Measurements from ENCODE around the gene TRPC4AP. TPM values are rescaled to one million over a fixed set of nuclear protein-coding genes. Genes with fewer than 3 reads are reported as not detected.

The TRPC4AP gene
- total and polyA plus RNA-seq, 11 donors: 21.2 to 51.8 (median 38.6) TPM

DNA sequence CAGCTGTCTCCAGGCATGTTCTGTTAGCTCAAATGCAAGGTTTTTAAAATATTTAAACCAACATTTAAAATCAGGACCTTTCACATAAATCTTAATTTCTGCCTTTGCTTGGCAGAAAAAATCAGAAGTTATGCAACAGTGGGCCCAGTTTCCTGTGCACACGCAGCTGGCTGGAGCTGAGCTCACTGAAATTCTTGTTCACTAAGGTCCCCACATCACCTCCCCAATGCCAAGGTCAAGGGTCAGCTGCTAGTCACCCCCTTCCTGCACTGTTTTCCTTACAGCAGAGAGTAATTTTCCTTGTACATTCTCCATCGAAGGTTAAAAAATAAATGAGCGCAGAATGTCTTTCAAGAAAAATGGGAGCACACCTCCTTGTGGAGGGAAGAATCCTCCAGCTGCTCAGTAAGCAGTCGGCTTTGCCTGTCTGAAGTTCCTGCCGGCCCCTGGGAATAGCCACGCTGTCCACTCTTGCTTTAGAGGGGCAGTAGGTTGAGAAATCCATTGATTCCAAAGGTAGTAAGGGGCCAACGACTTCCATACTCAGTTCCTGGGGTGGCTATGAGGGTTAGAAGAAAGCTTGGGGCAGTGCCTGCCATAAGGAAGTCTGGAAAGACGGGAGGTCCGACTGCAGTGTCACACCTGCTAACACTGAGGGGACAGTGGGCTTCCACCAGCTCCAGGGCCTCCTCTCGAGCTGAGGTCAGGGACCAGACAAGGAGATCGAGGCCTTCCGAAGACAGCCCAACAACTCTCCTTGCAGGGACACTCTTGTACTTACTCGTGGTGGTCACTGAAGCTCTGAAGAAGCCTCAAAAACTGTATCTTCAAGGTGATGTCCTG is 80.2 kb downstream of the TRPC4AP start:
- no peak overlapping the region for H3K4me3 ChIP-seq
- TF ChIP-seq, protein P1, sequence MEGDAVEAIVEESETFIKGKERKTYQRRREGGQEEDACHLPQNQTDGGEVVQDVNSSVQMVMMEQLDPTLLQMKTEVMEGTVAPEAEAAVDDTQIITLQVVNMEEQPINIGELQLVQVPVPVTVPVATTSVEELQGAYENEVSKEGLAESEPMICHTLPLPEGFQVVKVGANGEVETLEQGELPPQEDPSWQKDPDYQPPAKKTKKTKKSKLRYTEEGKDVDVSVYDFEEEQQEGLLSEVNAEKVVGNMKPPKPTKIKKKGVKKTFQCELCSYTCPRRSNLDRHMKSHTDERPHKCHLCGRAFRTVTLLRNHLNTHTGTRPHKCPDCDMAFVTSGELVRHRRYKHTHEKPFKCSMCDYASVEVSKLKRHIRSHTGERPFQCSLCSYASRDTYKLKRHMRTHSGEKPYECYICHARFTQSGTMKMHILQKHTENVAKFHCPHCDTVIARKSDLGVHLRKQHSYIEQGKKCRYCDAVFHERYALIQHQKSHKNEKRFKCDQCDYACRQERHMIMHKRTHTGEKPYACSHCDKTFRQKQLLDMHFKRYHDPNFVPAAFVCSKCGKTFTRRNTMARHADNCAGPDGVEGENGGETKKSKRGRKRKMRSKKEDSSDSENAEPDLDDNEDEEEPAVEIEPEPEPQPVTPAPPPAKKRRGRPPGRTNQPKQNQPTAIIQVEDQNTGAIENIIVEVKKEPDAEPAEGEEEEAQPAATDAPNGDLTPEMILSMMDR (IDR thresholded peaks at IDR 0.05): no peak
- TF ChIP-seq POLR2A (IDR thresholded peaks at IDR 0.05): no peak
- no peaks in the 10 kb centered on the region for H3K27me3 ChIP-seq
- H3K36me3 ChIP-seq: peaks cover 0 to 100% (median 98%) of the 10 kb centered on the region in 9 donors
- peaks cover 0 to 34% (median 2%) of the 10 kb centered on the region in 12 donors for H3K4me1 ChIP-seq
- DNase-seq: no peak
- H3K9me3 ChIP-seq: no peaks in the 10 kb centered on the region
- intact Hi-C loops (cut with DNase I): loop anchor here in 3 of 10 donors (5.0 to 10.0 kb wide), 3 partner anchors 72 to 155 kb away; partner anchors contain the start of gene GGT7 (in 1 of the 3)
- 78 to 84% (median 80%) methylated on average over 10 to 13 of the region's 13 CpGs for WGBS, 4 donors
- no peak for ATAC-seq
- H3K27ac ChIP-seq: peak overlapping the region in 5 of 12 donors; percentile 14 to 49 (median 34)

DNA sequence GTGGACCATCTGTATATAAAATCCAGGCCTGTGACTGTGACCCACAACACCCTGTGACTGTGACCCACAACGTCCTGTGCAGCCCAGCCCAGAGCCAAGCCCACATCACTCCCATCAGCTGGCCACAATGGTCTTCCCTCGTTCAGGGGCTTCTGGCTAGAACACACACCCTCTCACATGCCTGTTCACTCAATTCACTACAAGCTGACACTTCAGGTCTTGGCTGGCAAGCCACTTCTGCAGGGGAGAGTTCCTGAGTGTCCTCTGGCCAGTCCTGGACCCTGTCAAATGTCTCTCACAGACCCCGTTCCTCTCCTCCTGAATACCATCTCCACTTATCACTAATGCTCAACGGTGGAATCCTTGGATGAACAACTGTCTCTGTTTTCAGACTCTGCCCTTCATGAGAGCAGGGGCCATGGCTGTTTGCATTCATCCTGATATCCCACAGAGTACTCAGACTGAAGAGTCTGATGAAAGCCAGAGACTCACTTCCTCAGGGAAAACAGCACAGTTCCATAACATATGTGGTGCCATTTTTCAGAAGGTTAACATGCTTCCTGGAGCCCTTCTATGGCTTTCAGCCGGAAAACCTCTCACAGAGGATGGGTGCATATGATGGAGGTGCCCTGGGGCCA is 80.9 kb downstream of the TRPC4AP start:
- WGBS, 4 donors: 40 to 56% (median 50%) methylated on average over 5 of the region's 5 CpGs
- ATAC-seq (no peak), DNase-seq (no peak)
- no peak overlapping the region for H3K4me3 ChIP-seq
- H3K9me3 ChIP-seq: no peaks in the 10 kb centered on the region
- H3K27me3 ChIP-seq: no peaks in the 10 kb centered on the region
- intact Hi-C loops (cut with DNase I): loop anchor here in 3 of 10 donors (5.0 to 10.0 kb wide), 3 partner anchors 73 to 154 kb away; partner anchors contain the start of gene GGT7 (in 1 of the 3)
- H3K36me3 ChIP-seq: peaks cover 0 to 100% (median 98%) of the 10 kb centered on the region in 9 donors
- H3K4me1 ChIP-seq: peaks cover 0 to 31% (median 4%) of the 10 kb centered on the region in 12 donors
- peak overlapping the region in 3 of 12 donors; percentile 14 to 43 (median 18) for H3K27ac ChIP-seq
- no peak for TF ChIP-seq POLR2A (IDR thresholded peaks at IDR 0.05)
- TF ChIP-seq, protein P1 (IDR thresholded peaks at IDR 0.05): no peak

DNA sequence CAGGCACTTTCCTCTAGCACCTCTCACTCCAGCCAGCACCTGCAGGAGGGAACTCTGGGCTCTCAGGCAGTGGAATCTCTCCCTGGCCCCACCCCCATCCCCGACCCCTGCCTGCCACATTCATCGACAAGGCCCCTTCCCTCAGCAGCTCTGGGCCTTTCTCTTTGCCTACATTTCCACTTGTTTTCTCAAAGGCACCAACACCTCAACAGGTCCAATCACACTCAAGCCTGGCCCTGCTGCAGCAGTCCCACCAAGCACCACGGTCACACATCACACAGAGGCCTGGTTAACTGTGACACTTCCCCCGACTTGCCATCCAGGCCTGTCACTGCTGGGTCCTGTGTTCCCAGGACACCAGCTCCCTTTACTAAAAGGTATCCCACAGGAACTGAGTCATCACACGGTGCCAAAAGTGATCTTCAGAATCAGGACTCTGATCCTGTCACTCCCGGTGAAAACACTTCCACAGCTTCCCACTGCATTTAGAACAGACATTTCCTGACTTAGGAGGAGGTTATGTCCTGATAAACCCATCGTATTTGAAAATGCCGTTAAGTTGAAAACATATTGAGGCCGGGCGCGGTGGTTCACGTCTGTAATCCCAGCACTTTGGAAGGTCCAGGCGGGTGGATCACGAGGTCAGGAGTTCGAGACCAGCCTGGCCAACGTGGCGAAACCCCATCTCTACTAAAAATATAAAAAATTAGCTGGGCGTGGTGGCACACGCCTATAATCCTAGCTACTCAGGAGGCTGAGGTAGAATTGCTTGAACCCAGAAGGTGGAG is 82.0 kb downstream of the TRPC4AP start:
- peaks cover 0 to 100% (median 98%) of the 10 kb centered on the region in 9 donors for H3K36me3 ChIP-seq
- no peak overlapping the region for H3K27ac ChIP-seq
- DNase-seq: no peak

More for the DNA sequence above, 82.0 kb downstream of the TRPC4AP start:
- no peaks in the 10 kb centered on the region for H3K27me3 ChIP-seq
- no peak overlapping the region for H3K4me3 ChIP-seq
- TF ChIP-seq, protein P1 (IDR thresholded peaks at IDR 0.05): no peak
- no peak for TF ChIP-seq POLR2A (IDR thresholded peaks at IDR 0.05)
- H3K4me1 ChIP-seq: peaks cover 0 to 31% (median 4%) of the 10 kb centered on the region in 12 donors
- WGBS, 4 donors: 76 to 81% (median 77%) methylated on average over 19 of the region's 19 CpGs
- H3K9me3 ChIP-seq: no peaks in the 10 kb centered on the region
- no peak for ATAC-seq
- intact Hi-C loops (cut with DNase I): loop anchor here in 3 of 10 donors (5.0 to 10.0 kb wide), 3 partner anchors 74 to 153 kb away; partner anchors contain the start of gene GGT7 (in 1 of the 3)
